Smooth muscle cell (in vitro differentiated cells): ENCODE results near the gene PCED1B. TPM values are rescaled to one million over a fixed set of nuclear protein-coding genes. Genes with fewer than 3 reads are reported as not detected.
"Not testable (repeated sequence)": the region's sequence is repeated elsewhere in the genome, so short reads cannot be mapped to it uniquely, and the experiment has no call there.

Experiments
- DNase-seq: peaks from one replicate; lab custom pipeline; 2025; ENCODE audit not compliant: unreplicated experiment; lab: John Stamatoyannopoulos, UW
- H2AFZ ChIP-seq: fragments of 200-600 bp; sonication (generic); 2 replicates; pipeline ENCODE4 v1.6.0; 2016; ENCODE audit warnings: antibody characterized with exemption, low read depth, mild to moderate bottlenecking
- H3F3A ChIP-seq: fragments of 200-600 bp; sonication (generic); 2 replicates; pipeline ENCODE4 v1.6.0; 2017; ENCODE audit warnings: antibody characterized with exemption, low read depth
- H3K27ac ChIP-seq: fragments of 200-600 bp; sonication (generic); 2 replicates; pipeline ENCODE4 v1.5.1; 2016; ENCODE audit warnings: low read depth, mild to moderate bottlenecking
- H3K27me3 ChIP-seq: fragments of 200-600 bp; sonication (generic); 2 replicates; pipeline ENCODE4 v1.6.1; 2016; ENCODE audit warnings: low read depth, mild to moderate bottlenecking
- H3K36me3 ChIP-seq: fragments of 200-600 bp; sonication (generic); 2 replicates; pipeline ENCODE4 v1.5.1; 2016; ENCODE audit warnings: low read depth
- H3K4me1 ChIP-seq: fragments of 200-600 bp; sonication (generic); 2 replicates; pipeline ENCODE4 v1.5.1; 2016; ENCODE audit warnings: low read depth
- H3K4me2 ChIP-seq: fragments of 200-600 bp; sonication (generic); 2 replicates; pipeline ENCODE4 v1.6.0; 2016; ENCODE audit warnings: mild to moderate bottlenecking
- H3K4me3 ChIP-seq: fragments of 200-600 bp; sonication (generic); 2 replicates; pipeline ENCODE4 v1.5.1; 2016; ENCODE audit warnings: mild to moderate bottlenecking
- H3K79me2 ChIP-seq: fragments of 200-600 bp; sonication (generic); 2 replicates; pipeline ENCODE4 v1.6.0; 2016; ENCODE audit warnings: low read depth, mild to moderate bottlenecking
- H3K9ac ChIP-seq: fragments of 200-600 bp; sonication (generic); 2 replicates; pipeline ENCODE4 v1.6.0; 2016; ENCODE audit warnings: low read depth
- H3K9me3 ChIP-seq: fragments of 200-600 bp; sonication (generic); replicated peaks from 2 replicates; pipeline ENCODE4 v1.5.1; 2016; ENCODE audit warnings: low read depth
- H4K20me1 ChIP-seq: fragments of 200-600 bp; sonication (generic); 2 replicates; pipeline ENCODE4 v1.6.0; 2016; ENCODE audit warnings: low read depth
- WGBS: methylation state at CpG from one replicate; pipeline ENCODE4 v1.1.7; 2016; ENCODE audit warnings: low lambda C conversion rate; 5-methylcytosine and 5-hydroxymethylcytosine counted together
- polyA plus RNA-seq: library from polyadenylated mRNA; unstranded; fragments of >200 nt; fragmentation: Nextera tagmentation; extraction: Ambion mirVana; gene quantifications from 2 replicates; pipeline ENCODE4 v1.2.1, GENCODE V29; 2016
- total RNA-seq: library from RNA; depleted of rRNA; stranded (reverse); fragments of >200 nt; gene quantifications from 2 replicates; pipeline ENCODE4 v1.2.3, GENCODE V29; 2014
- TF ChIP-seq, protein P1 (sequence below): fragments of 200-600 bp; sonication (generic); IDR thresholded peaks from 2 replicates; pipeline ENCODE4 v1.5.1; 2017; ENCODE audit warnings: borderline replicate concordance, mild to moderate bottlenecking, antibody characterized with exemption; ENCODE audit not compliant: insufficient read depth, poor library complexity, severe bottlenecking

PCED1B gene
- total and polyA plus RNA-seq, 2 experiments from 2014 or later, result 2.7 to 3.5 TPM

DNA sequence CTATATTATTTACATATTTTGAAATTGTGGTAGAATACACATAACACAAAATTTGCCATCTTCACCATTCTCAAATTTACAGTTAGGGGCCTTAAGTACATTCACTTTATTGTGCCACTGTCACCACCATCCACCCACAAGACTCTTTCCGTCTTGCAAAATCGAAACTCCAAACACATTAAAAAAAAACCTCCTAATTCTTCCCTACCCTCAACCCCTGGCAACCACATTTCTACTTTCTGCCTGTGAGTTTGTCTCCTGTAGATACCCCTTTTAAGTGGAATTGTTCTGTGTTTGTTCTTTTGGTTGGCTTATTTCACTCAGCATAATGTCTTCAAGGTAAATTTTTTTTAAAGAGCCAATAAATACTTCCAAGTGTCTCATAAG, 32.0 kb downstream of the PCED1B start:
- TF ChIP-seq, protein P1, sequence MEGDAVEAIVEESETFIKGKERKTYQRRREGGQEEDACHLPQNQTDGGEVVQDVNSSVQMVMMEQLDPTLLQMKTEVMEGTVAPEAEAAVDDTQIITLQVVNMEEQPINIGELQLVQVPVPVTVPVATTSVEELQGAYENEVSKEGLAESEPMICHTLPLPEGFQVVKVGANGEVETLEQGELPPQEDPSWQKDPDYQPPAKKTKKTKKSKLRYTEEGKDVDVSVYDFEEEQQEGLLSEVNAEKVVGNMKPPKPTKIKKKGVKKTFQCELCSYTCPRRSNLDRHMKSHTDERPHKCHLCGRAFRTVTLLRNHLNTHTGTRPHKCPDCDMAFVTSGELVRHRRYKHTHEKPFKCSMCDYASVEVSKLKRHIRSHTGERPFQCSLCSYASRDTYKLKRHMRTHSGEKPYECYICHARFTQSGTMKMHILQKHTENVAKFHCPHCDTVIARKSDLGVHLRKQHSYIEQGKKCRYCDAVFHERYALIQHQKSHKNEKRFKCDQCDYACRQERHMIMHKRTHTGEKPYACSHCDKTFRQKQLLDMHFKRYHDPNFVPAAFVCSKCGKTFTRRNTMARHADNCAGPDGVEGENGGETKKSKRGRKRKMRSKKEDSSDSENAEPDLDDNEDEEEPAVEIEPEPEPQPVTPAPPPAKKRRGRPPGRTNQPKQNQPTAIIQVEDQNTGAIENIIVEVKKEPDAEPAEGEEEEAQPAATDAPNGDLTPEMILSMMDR, result no peak
- H4K20me1 ChIP-seq, result no peaks in the 10 kb centered on the region
- WGBS, result 91% methylated on average over 2 of the region's 2 CpGs

DNA sequence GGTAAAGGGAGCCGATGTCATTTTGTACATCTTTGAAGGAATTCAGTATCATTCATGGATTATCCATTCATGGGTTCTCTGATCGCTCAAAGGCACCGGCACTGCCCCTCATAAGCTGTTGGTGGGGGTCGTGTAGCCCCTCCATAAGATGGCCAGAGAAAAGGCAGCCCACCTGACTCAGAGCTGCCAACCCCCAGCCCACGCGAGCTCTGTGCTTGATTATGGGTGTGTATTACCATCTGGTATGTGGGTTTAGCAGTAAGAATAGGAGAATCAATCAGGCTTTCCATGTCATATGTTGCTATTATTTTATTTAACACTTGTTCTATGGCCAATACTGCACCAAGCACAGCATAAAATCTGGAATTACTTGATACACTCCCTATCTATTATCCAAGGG, 32.4 kb downstream of the PCED1B start:
- H3K36me3 ChIP-seq, result no peaks in the 10 kb centered on the region
- H3K27me3 ChIP-seq, result no peaks in the 10 kb centered on the region
- no peak overlapping the region for H3K4me2 ChIP-seq
- H4K20me1 ChIP-seq, result no peaks in the 10 kb centered on the region
- no peaks in the 10 kb centered on the region for H3K9me3 ChIP-seq
- no peak overlapping the region for H3K4me3 ChIP-seq
- no peak for DNase-seq
- H3K79me2 ChIP-seq, result no peaks in the 10 kb centered on the region
- H3F3A ChIP-seq, result no peaks in the 10 kb centered on the region
- H3K27ac ChIP-seq, result no peak overlapping the region
- WGBS, result 91% methylated on average over 6 of the region's 6 CpGs
- TF ChIP-seq, protein P1, result no peak
- H3K4me1 ChIP-seq, result no peaks in the 10 kb centered on the region
- H3K9ac ChIP-seq, result no peak overlapping the region
- H2AFZ ChIP-seq, result no peak overlapping the region

More for the DNA sequence above, 32.0 kb downstream of the PCED1B start:
- Histone ChIP-seq H2AFZ (no peak overlapping the region), H3F3A (no peaks in the 10 kb centered on the region), H3K4me1 (no peaks in the 10 kb centered on the region), H3K4me2 (no peak overlapping the region), H3K27ac (no peak overlapping the region), H3K9me3 (no peaks in the 10 kb centered on the region), H3K27me3 (no peaks in the 10 kb centered on the region), H3K36me3 (no peaks in the 10 kb centered on the region), H3K9ac (no peak overlapping the region), H3K79me2 (no peaks in the 10 kb centered on the region), H3K4me3 (no peak overlapping the region)
- DNase-seq, result no peak

DNA sequence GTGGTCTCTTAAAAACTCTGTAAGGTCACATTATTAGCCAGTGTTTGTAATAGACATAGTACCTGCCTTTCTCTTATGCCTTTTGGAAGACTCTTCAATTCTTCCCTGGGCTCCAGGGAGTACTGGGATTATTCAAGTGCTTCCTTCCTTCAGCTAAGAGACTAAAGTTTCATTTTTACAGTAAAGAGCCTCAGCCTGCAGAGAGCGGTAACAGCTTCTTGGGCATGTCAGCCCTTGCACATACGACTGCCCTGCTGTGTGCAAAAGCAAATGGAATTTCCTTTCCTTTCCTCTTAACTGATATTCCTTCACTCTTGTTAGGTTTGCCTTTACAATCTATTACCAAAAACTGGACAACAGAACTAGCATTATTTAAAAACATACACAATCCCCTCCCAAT, 33.3 kb downstream of the PCED1B start:
- WGBS, result 63% methylated on average over 2 of the region's 2 CpGs
- H4K20me1 ChIP-seq, result no peaks in the 10 kb centered on the region
- H3K4me3 ChIP-seq, result no peak overlapping the region
- TF ChIP-seq, protein P1, result no peak
- H3K4me2 ChIP-seq, result no peak overlapping the region
- H2AFZ ChIP-seq, result no peak overlapping the region
- H3K36me3 ChIP-seq, result no peaks in the 10 kb centered on the region
- H3K4me1 ChIP-seq, result no peaks in the 10 kb centered on the region
- H3K27me3 ChIP-seq, result no peaks in the 10 kb centered on the region
- H3K27ac ChIP-seq, result no peak overlapping the region
- H3K9ac ChIP-seq, result no peak overlapping the region
- no peaks in the 10 kb centered on the region for H3K79me2 ChIP-seq
- H3K9me3 ChIP-seq, result no peaks in the 10 kb centered on the region
- no peak for DNase-seq
- no peaks in the 10 kb centered on the region for H3F3A ChIP-seq

DNA sequence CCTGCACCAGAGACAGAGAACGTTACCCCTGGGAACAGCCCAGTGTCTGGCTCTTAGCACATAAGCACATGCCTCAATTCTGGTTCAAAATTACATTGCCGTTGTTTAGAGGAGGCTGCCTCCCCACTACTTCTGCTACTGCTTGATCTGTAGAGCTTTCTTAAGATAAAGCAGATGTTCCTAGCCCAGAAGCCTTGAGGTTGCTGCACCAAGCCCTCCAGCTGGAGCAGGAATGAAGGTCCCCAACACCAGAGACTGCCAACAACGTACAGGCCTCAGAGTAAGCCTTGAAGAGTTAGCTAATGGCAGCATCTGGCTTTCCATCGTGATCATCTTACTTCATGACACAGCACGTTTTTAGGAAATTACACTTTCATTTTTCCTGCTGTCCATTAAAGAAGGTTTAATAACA, 35.1 kb downstream of the PCED1B start:
- Histone ChIP-seq H3K79me2 (no peaks in the 10 kb centered on the region), H3K27ac (no peak overlapping the region), H3K9me3 (no peaks in the 10 kb centered on the region), H4K20me1 (no peaks in the 10 kb centered on the region), H2AFZ (no peak overlapping the region), H3K4me3 (no peak overlapping the region), H3K4me2 (no peak overlapping the region), H3K9ac (no peak overlapping the region), H3K27me3 (no peaks in the 10 kb centered on the region), H3K36me3 (no peaks in the 10 kb centered on the region), H3F3A (no peaks in the 10 kb centered on the region), H3K4me1 (no peaks in the 10 kb centered on the region)
- no peak for DNase-seq
- TF ChIP-seq, protein P1, result no peak
- 69% methylated on average over 5 of the region's 5 CpGs for WGBS

DNA sequence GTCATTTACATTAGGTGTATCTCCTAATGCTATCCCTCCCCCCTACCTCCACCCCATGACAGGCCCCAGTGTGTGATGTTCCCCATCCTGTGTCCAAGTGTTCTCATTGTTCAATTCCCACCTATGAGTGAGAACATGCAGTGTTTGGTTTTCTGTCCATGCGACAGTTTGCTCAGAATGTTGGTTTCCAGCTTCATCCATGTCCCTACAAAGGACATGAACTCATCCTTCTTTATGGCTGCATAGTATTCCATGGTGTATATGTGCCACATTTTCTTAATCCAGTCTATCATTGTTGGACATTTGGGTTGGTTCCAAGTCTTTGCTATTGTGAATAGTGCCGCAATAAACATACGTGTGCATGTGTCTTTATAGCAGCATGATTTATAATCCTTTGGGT, 37.9 kb downstream of the PCED1B start:
- not testable (repeated sequence) for H3K4me2 ChIP-seq, DNase-seq, H3K9ac ChIP-seq, H3K79me2 ChIP-seq, H3F3A ChIP-seq, H4K20me1 ChIP-seq, H3K27me3 ChIP-seq, H3K9me3 ChIP-seq, H3K4me1 ChIP-seq, H2AFZ ChIP-seq, H3K27ac ChIP-seq, H3K4me3 ChIP-seq, H3K36me3 ChIP-seq
- 79% methylated on average over 3 of the region's 3 CpGs for WGBS
